ENCODE data around the gene UBE2G2.

UBE2G2 gene

GRCh38 chr21:44762221-44763049 lies 39.2 kb downstream of the UBE2G2 start:
- no peak for DNase-seq

- no peak for DNase-seq
Observed at GRCh38 chr21:44761747-44762208, 39.8 kb downstream of the UBE2G2 start.

GRCh38 chr21:44761011-44761729 lies 40.5 kb downstream of the UBE2G2 start:
- no peak for DNase-seq

GRCh38 chr21:44760376-44760775 lies 41.2 kb downstream of the UBE2G2 start:
- no peak for DNase-seq

GRCh38 chr21:44759628-44760285 lies 41.9 kb downstream of the UBE2G2 start:
- DNase-seq = no peak

- DNase-seq = no peak
Observed at GRCh38 chr21:44758781-44759627, 42.6 kb downstream of the UBE2G2 start.

GRCh38 chr21:44758141-44758561 lies 43.5 kb downstream of the UBE2G2 start:
- no peak for DNase-seq

GRCh38 chr21:44757731-44758130 lies 43.9 kb downstream of the UBE2G2 start:
- no peak for DNase-seq

- no peak for DNase-seq
Observed at GRCh38 chr21:44756423-44757185, 45.0 kb downstream of the UBE2G2 start.

- DNase-seq = no peak
Observed at GRCh38 chr21:44755227-44755626, 46.4 kb downstream of the UBE2G2 start.

- no peak for DNase-seq
Observed at GRCh38 chr21:44753357-44753756, 48.3 kb downstream of the UBE2G2 start.

- DNase-seq = no peak
Observed at GRCh38 chr21:44752671-44753235, 48.9 kb downstream of the UBE2G2 start.

GRCh38 chr21:44751799-44752636 lies 49.6 kb downstream of the UBE2G2 start:
- DNase-seq = peak; percentile 11

GRCh38 chr21:44751186-44751798 lies 50.3 kb downstream of the UBE2G2 start:
- DNase-seq = peak; percentile 10

GRCh38 chr21:44750675-44751025 lies 51.0 kb downstream of the UBE2G2 start:
- DNase-seq = no peak

GRCh38 chr21:44749759-44750674 lies 51.6 kb downstream of the UBE2G2 start:
- DNase-seq = no peak

- DNase-seq = no peak
Observed at GRCh38 chr21:44749116-44749758, 52.4 kb downstream of the UBE2G2 start.

GRCh38 chr21:44748621-44749020 lies 53.0 kb downstream of the UBE2G2 start:
- no peak for DNase-seq
